Measurements from ENCODE around the gene MYT1. TPM values are rescaled to one million over a fixed set of nuclear protein-coding genes. Genes with fewer than 3 reads are reported as not detected.

MYT1 gene
- total and polyA plus RNA-seq, 2 of the 8 experiments (the other 6 are each of a cell fraction or from before 2014, with no cell fraction given), result 0.63 to 2.0 TPM

DNA sequence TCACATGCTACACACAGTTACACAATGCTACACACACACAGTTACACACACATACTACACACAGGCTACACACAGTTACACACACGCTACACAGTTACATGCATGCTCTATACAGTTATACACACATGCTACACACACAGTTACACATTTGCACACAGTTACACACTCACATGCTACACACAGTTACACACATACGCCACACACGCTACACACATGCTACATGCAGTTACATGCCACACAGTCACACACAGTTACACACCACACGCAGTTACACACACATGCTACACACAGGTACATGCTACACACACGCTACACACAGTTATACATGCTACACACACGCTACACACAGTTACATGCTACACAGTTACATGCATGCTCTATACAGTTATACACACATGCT lies 15.6 kb downstream of the MYT1 start (continued):
- no peak for TF ChIP-seq SP1 (IDR thresholded peaks at IDR 0.05; ENCODE audit: low read depth, low read length)

All from H1 (cell line).